Measurements from ENCODE around the gene IL13RA1. TPM values are rescaled to one million over a fixed set of nuclear protein-coding genes. Genes with fewer than 3 reads are reported as not detected.

IL13RA1 gene
- polyA plus RNA-seq, 1 donor (not counting 4 experiments of a cell fraction or from before 2014, with no cell fraction given), result 27.8 TPM

DNA sequence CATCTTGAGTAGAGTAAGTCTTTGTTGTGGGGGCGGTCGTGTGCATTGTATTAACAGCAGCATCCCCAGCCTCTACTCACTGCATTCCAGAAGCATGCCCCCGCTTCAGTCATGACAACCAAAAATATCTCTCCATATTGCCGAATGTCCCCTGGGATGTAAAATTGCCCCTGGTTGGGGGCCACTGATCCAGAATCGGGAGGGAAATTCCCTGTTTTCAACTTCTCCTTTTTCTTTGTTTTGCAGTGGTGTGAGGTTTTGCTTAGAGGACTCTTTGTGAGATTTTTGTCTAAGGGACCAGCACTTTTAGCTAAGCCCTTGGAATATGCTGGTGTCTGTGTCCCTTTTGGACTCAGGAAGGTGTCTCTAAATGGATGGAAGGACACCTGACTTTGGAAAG, 3.0 kb upstream of the IL13RA1 start:
- Histone ChIP-seq H4K20me1 (ENCODE audit: control insufficient read depth, extremely low read depth, insufficient read depth, low read length) (no peaks in the 10 kb centered on the region), H3K4me2 (ENCODE audit: control insufficient read depth, extremely low read depth, insufficient read depth, low read depth, low read length) (no peak overlapping the region), H3K9me1 (ENCODE audit: control insufficient read depth, extremely low read depth, insufficient read depth, low read length) (no peaks in the 10 kb centered on the region), H2AFZ (ENCODE audit: control insufficient read depth, low read length) (no peak overlapping the region), H3K4me1 (ENCODE audit: control insufficient read depth, extremely low read depth, insufficient read depth, low read length) (peaks cover 13% of the 10 kb centered on the region), H3K4me3 (ENCODE audit: control insufficient read depth in 2 of 3, extremely low read depth in 1 of 3, insufficient read depth in 2 of 3, low read depth in 1 of 3, low read length in 3 of 3) (no peak overlapping the region), H3K27ac (ENCODE audit: control insufficient read depth, insufficient read depth, low read length) (no peak overlapping the region), H3K9me3 (ENCODE audit: control insufficient read depth, low read depth, low read length) (no peaks in the 10 kb centered on the region), H3K36me3 (ENCODE audit: control insufficient read depth in 2 of 2, extremely low read depth in 1 of 2, insufficient read depth in 2 of 2, low read length in 2 of 2) (no peaks in the 10 kb centered on the region), H3K27me3 (ENCODE audit: control insufficient read depth, extremely low read depth, insufficient read depth, low read length) (no peaks in the 10 kb centered on the region), H3K79me2 (ENCODE audit: control insufficient read depth, insufficient read depth, low read length) (no peaks in the 10 kb centered on the region), H3K9ac (ENCODE audit: control insufficient read depth, extremely low read depth, insufficient read depth, low read length) (no peak overlapping the region)
- DNase-seq (ENCODE audit: low read depth, low spot score) (no peak), FAIRE-seq (no peak)
- TF ChIP-seq, protein P1, sequence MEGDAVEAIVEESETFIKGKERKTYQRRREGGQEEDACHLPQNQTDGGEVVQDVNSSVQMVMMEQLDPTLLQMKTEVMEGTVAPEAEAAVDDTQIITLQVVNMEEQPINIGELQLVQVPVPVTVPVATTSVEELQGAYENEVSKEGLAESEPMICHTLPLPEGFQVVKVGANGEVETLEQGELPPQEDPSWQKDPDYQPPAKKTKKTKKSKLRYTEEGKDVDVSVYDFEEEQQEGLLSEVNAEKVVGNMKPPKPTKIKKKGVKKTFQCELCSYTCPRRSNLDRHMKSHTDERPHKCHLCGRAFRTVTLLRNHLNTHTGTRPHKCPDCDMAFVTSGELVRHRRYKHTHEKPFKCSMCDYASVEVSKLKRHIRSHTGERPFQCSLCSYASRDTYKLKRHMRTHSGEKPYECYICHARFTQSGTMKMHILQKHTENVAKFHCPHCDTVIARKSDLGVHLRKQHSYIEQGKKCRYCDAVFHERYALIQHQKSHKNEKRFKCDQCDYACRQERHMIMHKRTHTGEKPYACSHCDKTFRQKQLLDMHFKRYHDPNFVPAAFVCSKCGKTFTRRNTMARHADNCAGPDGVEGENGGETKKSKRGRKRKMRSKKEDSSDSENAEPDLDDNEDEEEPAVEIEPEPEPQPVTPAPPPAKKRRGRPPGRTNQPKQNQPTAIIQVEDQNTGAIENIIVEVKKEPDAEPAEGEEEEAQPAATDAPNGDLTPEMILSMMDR (optimal IDR thresholded peaks at IDR 0.05 in 1 of 3, IDR thresholded peaks at IDR 0.05 in 1 of 3, conservative IDR thresholded peaks at IDR 0.05 in 1 of 3; ENCODE audit: extremely low read depth in 1 of 3, insufficient read depth in 2 of 3, low read length in 3 of 3), result no peak
- no peak for TF ChIP-seq EZH2 (IDR thresholded peaks at IDR 0.05; ENCODE audit: low read length)
- dilution Hi-C loops (cut with MboI; ENCODE audit: extremely low pct_ligation_motif_present, low sequenced_read_pairs), result no loop called here

DNA sequence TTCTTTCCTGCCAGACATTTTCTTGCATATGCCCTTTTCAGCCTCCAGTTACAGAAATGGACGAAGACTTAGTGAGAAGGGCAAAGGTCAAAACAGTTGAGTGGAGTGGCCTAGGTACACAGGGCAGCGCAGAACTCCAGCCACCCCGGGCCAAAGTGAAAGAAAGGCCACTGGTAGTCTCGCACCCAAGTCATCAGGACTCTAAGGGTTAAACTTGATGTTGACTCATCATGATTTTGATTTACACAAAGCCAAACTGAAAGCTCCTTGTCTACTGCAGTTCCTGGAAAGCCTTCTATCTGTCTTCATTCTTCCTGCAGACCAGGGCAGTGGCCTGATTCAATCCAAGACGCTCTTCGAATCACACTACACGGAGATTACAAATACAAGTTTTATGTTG, 2.6 kb upstream of the IL13RA1 start:
- Histone ChIP-seq H3K27me3 (ENCODE audit: control insufficient read depth, extremely low read depth, insufficient read depth, low read length) (no peaks in the 10 kb centered on the region), H3K36me3 (ENCODE audit: control insufficient read depth in 2 of 2, extremely low read depth in 1 of 2, insufficient read depth in 2 of 2, low read length in 2 of 2) (no peaks in the 10 kb centered on the region), H3K9ac (ENCODE audit: control insufficient read depth, extremely low read depth, insufficient read depth, low read length) (no peak overlapping the region), H3K4me1 (ENCODE audit: control insufficient read depth, extremely low read depth, insufficient read depth, low read length) (peaks cover 13% of the 10 kb centered on the region), H3K4me3 (ENCODE audit: control insufficient read depth in 2 of 3, extremely low read depth in 1 of 3, insufficient read depth in 2 of 3, low read depth in 1 of 3, low read length in 3 of 3) (no peak overlapping the region), H3K4me2 (ENCODE audit: control insufficient read depth, extremely low read depth, insufficient read depth, low read depth, low read length) (peak overlapping the region; percentile 20), H3K9me1 (ENCODE audit: control insufficient read depth, extremely low read depth, insufficient read depth, low read length) (no peaks in the 10 kb centered on the region), H2AFZ (ENCODE audit: control insufficient read depth, low read length) (no peak overlapping the region), H3K9me3 (ENCODE audit: control insufficient read depth, low read depth, low read length) (no peaks in the 10 kb centered on the region), H4K20me1 (ENCODE audit: control insufficient read depth, extremely low read depth, insufficient read depth, low read length) (no peaks in the 10 kb centered on the region), H3K27ac (ENCODE audit: control insufficient read depth, insufficient read depth, low read length) (no peak overlapping the region), H3K79me2 (ENCODE audit: control insufficient read depth, insufficient read depth, low read length) (no peaks in the 10 kb centered on the region)
- no peak for DNase-seq (ENCODE audit: low read depth, low spot score)
- no peak for TF ChIP-seq EZH2 (IDR thresholded peaks at IDR 0.05; ENCODE audit: low read length)
- peak; percentile 5 for FAIRE-seq
- dilution Hi-C loops (cut with MboI; ENCODE audit: extremely low pct_ligation_motif_present, low sequenced_read_pairs), result no loop called here

DNA sequence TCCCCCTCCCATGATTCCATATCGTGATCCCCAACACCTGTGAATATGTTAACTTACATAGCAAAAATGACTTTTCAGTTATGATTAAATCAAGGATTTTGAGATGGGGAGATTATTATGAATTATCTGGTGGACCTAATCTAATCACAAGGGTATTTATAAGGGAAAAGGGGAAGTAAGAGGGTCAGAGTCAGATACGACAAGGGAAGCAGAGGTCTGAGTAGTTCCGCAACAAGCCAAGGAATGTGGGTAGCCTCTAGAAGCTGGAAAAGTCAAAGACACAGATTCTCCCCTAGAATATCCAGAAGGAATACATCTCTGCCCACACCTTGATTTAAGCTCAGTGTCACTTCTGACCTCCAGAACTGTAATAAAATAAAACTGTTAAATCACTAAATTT, 1.0 kb upstream of the IL13RA1 start:
- H3K4me2 ChIP-seq (ENCODE audit: control insufficient read depth, extremely low read depth, insufficient read depth, low read depth, low read length), result peak overlapping the region; percentile 56
- H3K4me3 ChIP-seq (ENCODE audit: control insufficient read depth in 2 of 3, extremely low read depth in 1 of 3, insufficient read depth in 2 of 3, low read depth in 1 of 3, low read length in 3 of 3), result no peak overlapping the region
- no peaks in the 10 kb centered on the region for H4K20me1 ChIP-seq (ENCODE audit: control insufficient read depth, extremely low read depth, insufficient read depth, low read length)
- no peaks in the 10 kb centered on the region for H3K9me1 ChIP-seq (ENCODE audit: control insufficient read depth, extremely low read depth, insufficient read depth, low read length)
- H3K79me2 ChIP-seq (ENCODE audit: control insufficient read depth, insufficient read depth, low read length), result no peaks in the 10 kb centered on the region
- H3K27ac ChIP-seq (ENCODE audit: control insufficient read depth, insufficient read depth, low read length), result no peak overlapping the region
- peaks cover 22% of the 10 kb centered on the region for H3K4me1 ChIP-seq (ENCODE audit: control insufficient read depth, extremely low read depth, insufficient read depth, low read length)
- dilution Hi-C loops (cut with MboI; ENCODE audit: extremely low pct_ligation_motif_present, low sequenced_read_pairs), result no loop called here
- no peak overlapping the region for H2AFZ ChIP-seq (ENCODE audit: control insufficient read depth, low read length)
- no peak for DNase-seq (ENCODE audit: low read depth, low spot score)
- no peaks in the 10 kb centered on the region for H3K36me3 ChIP-seq (ENCODE audit: control insufficient read depth in 2 of 2, extremely low read depth in 1 of 2, insufficient read depth in 2 of 2, low read length in 2 of 2)
- no peak overlapping the region for H3K9ac ChIP-seq (ENCODE audit: control insufficient read depth, extremely low read depth, insufficient read depth, low read length)
- no peak for FAIRE-seq
- no peaks in the 10 kb centered on the region for H3K9me3 ChIP-seq (ENCODE audit: control insufficient read depth, low read depth, low read length)
- no peaks in the 10 kb centered on the region for H3K27me3 ChIP-seq (ENCODE audit: control insufficient read depth, extremely low read depth, insufficient read depth, low read length)
- TF ChIP-seq EZH2 (IDR thresholded peaks at IDR 0.05; ENCODE audit: low read length), result no peak
- TF ChIP-seq, protein P1 (optimal IDR thresholded peaks at IDR 0.05 in 1 of 3, IDR thresholded peaks at IDR 0.05 in 1 of 3, conservative IDR thresholded peaks at IDR 0.05 in 1 of 3; ENCODE audit: extremely low read depth in 1 of 3, insufficient read depth in 2 of 3, low read length in 3 of 3), result no peak

Data from keratinocyte (primary cell).